PC-9 (cell line): Measurements from ENCODE around the gene ASB15.

Experiments used
- CTCF ChIP-seq: fragments of 200-600 bp; sonication (generic); conservative IDR thresholded peaks from 2 replicates; pipeline ENCODE4 v1.6.1; 2017; ENCODE audit warnings: mixed run types, antibody characterized with exemption, mild to moderate bottlenecking, moderate library complexity
- EZH2 ChIP-seq: fragments of 200-600 bp; sonication (generic); IDR thresholded peaks from 2 replicates; pipeline ENCODE4 v1.8.0; 2017; ENCODE audit warnings: antibody characterized with exemption, low read depth

GRCh38 chr7:123588376-123588775 lies 13.2 kb upstream of the ASB15 start:
- TF ChIP-seq CTCF (no peak), EZH2 (no peak)
